ENCODE results near the gene PRKD1. TPM values are rescaled to one million over a fixed set of nuclear protein-coding genes. Genes with fewer than 3 reads are reported as not detected.

PRKD1 gene
- total RNA-seq, 2 donors from 2014 or later = 12.0 to 12.6 TPM

GRCh38 chr14:29892327-29892726 lies 35.3 kb downstream of the PRKD1 start:
- TF ChIP-seq CTCF (conservative IDR thresholded peaks at IDR 0.05) = no peak
- H3K4me3 ChIP-seq (ENCODE audit: low read length) = no peak overlapping the region
- no peak for DNase-seq
- H3K27me3 Mint-ChIP-seq (ENCODE audit: insufficient read depth) = peaks cover 3% of the 10 kb centered on the region
- H3K27ac ChIP-seq (ENCODE audit: low read depth, low read length) = no peak overlapping the region
- no peaks in the 10 kb centered on the region for H3K4me1 ChIP-seq (ENCODE audit: control insufficient read depth, insufficient read depth, low read length)
- H3K36me3 Mint-ChIP-seq (ENCODE audit: low read depth) = no peaks in the 10 kb centered on the region
- no peaks in the 10 kb centered on the region for H3K36me3 ChIP-seq (ENCODE audit: control insufficient read depth, insufficient read depth, low read length)
- H3K27me3 ChIP-seq (ENCODE audit: control insufficient read depth, insufficient read depth, low read length, poor library complexity, severe bottlenecking) = no peaks in the 10 kb centered on the region
- H3K27ac Mint-ChIP-seq = no peak overlapping the region
- no peak overlapping the region for H3K4me3 Mint-ChIP-seq
- no peaks in the 10 kb centered on the region for H3K9me3 ChIP-seq (ENCODE audit: control insufficient read depth, low read length)
- H3K9me3 Mint-ChIP-seq = no peaks in the 10 kb centered on the region
- no peak overlapping the region for H3K9ac ChIP-seq (ENCODE audit: extremely low read depth, low read length, poor library complexity, severe bottlenecking)
- H3K4me1 Mint-ChIP-seq = peaks cover 14% of the 10 kb centered on the region

- WGBS, 2 experiments (ENCODE audit: insufficient coverage in 1 of 2, insufficient read length in 1 of 2) = 90 to 100% methylated on average over 2 to 5 of the region's 5 CpGs
- H3K27ac ChIP-seq (ENCODE audit: low read depth, low read length) = no peak overlapping the region
These were observed 41.7 kb downstream of the PRKD1 start for GRCh38 chr14:29885988-29886387.

GRCh38 chr14:29868000-29868399 lies 59.6 kb downstream of the PRKD1 start:
- DNase-seq = no peak
- Histone ChIP-seq H3K36me3 (ENCODE audit: control insufficient read depth, insufficient read depth, low read length) (no peaks in the 10 kb centered on the region), H3K27me3 (ENCODE audit: control insufficient read depth, insufficient read depth, low read length, poor library complexity, severe bottlenecking) (no peaks in the 10 kb centered on the region), H3K27ac (ENCODE audit: low read depth, low read length) (no peak overlapping the region), H3K9me3 (ENCODE audit: control insufficient read depth, low read length) (no peaks in the 10 kb centered on the region), H3K9ac (ENCODE audit: extremely low read depth, low read length, poor library complexity, severe bottlenecking) (no peak overlapping the region), H3K4me1 (ENCODE audit: control insufficient read depth, insufficient read depth, low read length) (no peaks in the 10 kb centered on the region), H3K4me3 (ENCODE audit: low read length) (no peak overlapping the region)
- Mint-ChIP-seq H3K27ac (no peak overlapping the region), H3K4me3 (no peak overlapping the region), H3K36me3 (ENCODE audit: low read depth) (no peaks in the 10 kb centered on the region), H3K27me3 (ENCODE audit: insufficient read depth) (no peaks in the 10 kb centered on the region), H3K4me1 (peaks cover 2% of the 10 kb centered on the region), H3K9me3 (no peaks in the 10 kb centered on the region)
- no peak for TF ChIP-seq CTCF (conservative IDR thresholded peaks at IDR 0.05)
- WGBS, 2 experiments (ENCODE audit: insufficient coverage in 1 of 2, insufficient read length in 1 of 2) = 87 to 97% methylated on average over 3 of the region's 3 CpGs

More at GRCh38 chr14:29885988-29886387, 41.7 kb downstream of the PRKD1 start:
- Mint-ChIP-seq H3K36me3 (ENCODE audit: low read depth) (no peaks in the 10 kb centered on the region), H3K4me1 (no peaks in the 10 kb centered on the region), H3K9me3 (no peaks in the 10 kb centered on the region), H3K27me3 (ENCODE audit: insufficient read depth) (peaks cover 3% of the 10 kb centered on the region), H3K27ac (no peak overlapping the region), H3K4me3 (no peak overlapping the region)
- no peak for DNase-seq
- TF ChIP-seq CTCF (conservative IDR thresholded peaks at IDR 0.05) = no peak
- Histone ChIP-seq H3K36me3 (ENCODE audit: control insufficient read depth, insufficient read depth, low read length) (no peaks in the 10 kb centered on the region), H3K9me3 (ENCODE audit: control insufficient read depth, low read length) (no peaks in the 10 kb centered on the region), H3K4me3 (ENCODE audit: low read length) (no peak overlapping the region), H3K4me1 (ENCODE audit: control insufficient read depth, insufficient read depth, low read length) (no peaks in the 10 kb centered on the region), H3K9ac (ENCODE audit: extremely low read depth, low read length, poor library complexity, severe bottlenecking) (no peak overlapping the region), H3K27me3 (ENCODE audit: control insufficient read depth, insufficient read depth, low read length, poor library complexity, severe bottlenecking) (no peaks in the 10 kb centered on the region)
